HepG2 (cell line): ENCODE data around the gene KRT77. TPM values are rescaled to one million over a fixed set of nuclear protein-coding genes. Genes with fewer than 3 reads are reported as not detected.

ENCODE experiments used
- ATAC-seq: fragments of 200-7000 bp; cut with Tn5 transposase; 3 replicates; pipeline ENCODE4 v1.9.1; 2020; ENCODE audit warnings: mild to moderate bottlenecking, moderate library complexity
- BruUV-seq: library from RNA; stranded (reverse); fragments of 400-500 nt; replicated peaks from 2 replicates; lab custom pipeline; 2021; lab: Mats Ljungman, UMichigan
- CTCF ChIA-PET: fragments of 300-600 bp; formaldehyde crosslinking; extraction: SDS; loops from one replicate; lab custom pipeline; 2021; ENCODE audit warnings: low total read pairs, inconsistent platforms, low intra/inter-chr PET ratio; lab: Yijun Ruan, JAX
- POLR2A ChIA-PET: fragments of 350-600 bp; sonication (Branson Sonifier 250); formaldehyde crosslinking; loops from one replicate; lab custom pipeline; 2020; ENCODE audit warnings: antibody characterized with exemption, inconsistent platforms; lab: Yijun Ruan, JAX
- DNase-seq: peaks from one replicate; pipeline ENCODE4 v3.0.0-alpha.2; 2015; ENCODE audit warnings: low spot score
- FAIRE-seq: peaks from 3 replicates; lab custom pipeline; 2011; peaks lifted over from hg19 to GRCh38; lab: Jason Lieb, UNC
- H2AFZ ChIP-seq: one replicate; pipeline ENCODE4 v1.6.1; 2011; ENCODE audit warnings: low read length, inconsistent platforms
- H3K27ac ChIP-seq: fragments of 300-600 bp; 3 replicates; pipeline ENCODE4 v1.8.0; 2011; ENCODE audit warnings: mixed run types, mild to moderate bottlenecking, mixed read lengths, low read length, inconsistent platforms; ENCODE audit not compliant: insufficient read depth; ENCODE audit errors: extremely low read length
- H3K27me3 ChIP-seq, 2 experiments: fragments of 200-600 bp in 1 of 2; 2 replicates in 1 of 2; 3 replicates in 1 of 2; pipeline versions ENCODE4 v1.6.0 to v1.8.0; 2011; ENCODE audit warnings: low read length in 2 of 2, mild to moderate bottlenecking in 2 of 2, moderate library complexity in 2 of 2, inconsistent platforms in 1 of 2; ENCODE audit not compliant: insufficient read depth in 2 of 2, control insufficient read depth in 1 of 2
- H3K36me3 ChIP-seq, 2 experiments: fragments of 200-600 bp in 1 of 2; replicated peaks in 1 of 2; 2 replicates in 1 of 2; 3 replicates in 1 of 2; pipeline versions ENCODE4 v1.5.1 to v1.8.0; 2011; ENCODE audit warnings: low read length in 2 of 2, inconsistent platforms in 1 of 2; ENCODE audit not compliant: insufficient read depth in 2 of 2, control insufficient read depth in 1 of 2
- H3K4me1 ChIP-seq: 2 replicates; pipeline ENCODE4 v1.5.1; 2012; ENCODE audit warnings: low read length, inconsistent platforms; ENCODE audit not compliant: insufficient read depth
- H3K4me2 ChIP-seq: 2 replicates; pipeline ENCODE4 v1.6.0; 2011; ENCODE audit warnings: low read depth, low read length, inconsistent platforms
- H3K4me3 ChIP-seq, 3 experiments: fragments of 200-600 bp in 1 of 3; sonication (generic), shearing (Covaris generic) in 1 of 3; replicated peaks in 1 of 3; 2 replicates each; pipeline ENCODE4 v1.5.1; 2011 to 2016; ENCODE audit warnings: low read length in 3 of 3, inconsistent platforms in 2 of 3, low read depth in 2 of 3, mild to moderate bottlenecking in 2 of 3, control low read depth in 1 of 3, mixed read lengths in 1 of 3; ENCODE audit not compliant: insufficient read depth in 1 of 3
- H3K79me2 ChIP-seq: one replicate; pipeline ENCODE4 v1.6.1; 2011; ENCODE audit warnings: low read length, inconsistent platforms; ENCODE audit not compliant: insufficient read depth
- H3K9ac ChIP-seq: 2 replicates; pipeline ENCODE4 v1.6.0; 2011; ENCODE audit warnings: mild to moderate bottlenecking, low read depth, low read length, inconsistent platforms; ENCODE audit not compliant: insufficient read depth
- H3K9me3 ChIP-seq: 2 replicates; pipeline ENCODE4 v1.5.1; 2012; ENCODE audit warnings: mild to moderate bottlenecking, low read length
- H4K20me1 ChIP-seq: 2 replicates; pipeline ENCODE4 v1.6.0; 2011; ENCODE audit warnings: inconsistent platforms, mild to moderate bottlenecking, low read length, moderate library complexity; ENCODE audit not compliant: insufficient read depth
- ETV6 ChIP-seq: sonication (generic); formaldehyde crosslinking; conservative IDR thresholded peaks from 2 replicates; pipeline ENCODE4 v1.4.0; 2020; ENCODE audit warnings: missing genetic modification reagents
- HBP1 ChIP-seq: IDR thresholded peaks from 2 replicates; pipeline ENCODE4 v1.6.1; 2016; ENCODE audit warnings: low read depth, control low read depth
- HNF4A ChIP-seq: sonication (generic); formaldehyde crosslinking; IDR thresholded peaks from 2 replicates; pipeline ENCODE4 v1.4.0; 2020; ENCODE audit warnings: missing genetic modification reagents
- NFATC3 ChIP-seq: sonication (generic); formaldehyde crosslinking; IDR thresholded peaks from 2 replicates; pipeline ENCODE4 v1.5.1; 2020; ENCODE audit warnings: mild to moderate bottlenecking, missing genetic modification reagents
- SMAD3 ChIP-seq: sonication (generic); formaldehyde crosslinking; IDR thresholded peaks from 2 replicates; pipeline ENCODE4 v1.4.0; 2020; ENCODE audit warnings: missing genetic modification reagents
- TRIM24 ChIP-seq: sonication (generic); formaldehyde crosslinking; IDR thresholded peaks from 2 replicates; pipeline ENCODE4 v1.8.0; 2022; ENCODE audit warnings: mild to moderate bottlenecking, missing genetic modification reagents
- U2AF2 ChIP-seq: fragments of 200-400 bp; formaldehyde crosslinking; IDR thresholded peaks from 2 replicates; pipeline ENCODE4 v1.6.1; 2017; ENCODE audit warnings: low read depth, mild to moderate bottlenecking, low read length
- ZNF143 ChIP-seq: sonication (generic); formaldehyde crosslinking; IDR thresholded peaks from 2 replicates; pipeline ENCODE4 v1.4.0; 2020; ENCODE audit warnings: missing genetic modification reagents
- ZNF256 ChIP-seq: sonication (generic); formaldehyde crosslinking; conservative IDR thresholded peaks from 2 replicates; pipeline ENCODE4 v1.4.0; 2020; ENCODE audit warnings: missing genetic modification reagents
- ZNF547 ChIP-seq: sonication (generic); formaldehyde crosslinking; IDR thresholded peaks from 2 replicates; pipeline ENCODE4 v1.5.1; 2020; ENCODE audit warnings: mild to moderate bottlenecking, missing genetic modification reagents
- ZNF724P ChIP-seq: sonication (generic); formaldehyde crosslinking; IDR thresholded peaks from 2 replicates; pipeline ENCODE4 v1.8.0; 2022; ENCODE audit warnings: missing genetic modification reagents, borderline replicate concordance
- ZNF746 ChIP-seq: sonication (generic); formaldehyde crosslinking; IDR thresholded peaks from 2 replicates; pipeline ENCODE4 v1.8.0; 2022; ENCODE audit warnings: mild to moderate bottlenecking, missing genetic modification reagents
- ZNF747 ChIP-seq: sonication (generic); formaldehyde crosslinking; IDR thresholded peaks from 2 replicates; pipeline ENCODE4 v1.8.1; 2023; ENCODE audit warnings: missing genetic modification reagents, mild to moderate bottlenecking, borderline replicate concordance
- ZNF777 ChIP-seq: sonication (generic); formaldehyde crosslinking; IDR thresholded peaks from 2 replicates; pipeline ENCODE4 v1.4.0; 2020; ENCODE audit warnings: missing genetic modification reagents
- WGBS: methylation state at CpG from one replicate; pipeline ENCODE4 v1.1.6; 2017; ENCODE audit warnings: low lambda C conversion rate; 5-methylcytosine and 5-hydroxymethylcytosine counted together
- in situ Hi-C: cut with HindIII; loops from 2 replicates; pipeline ENCODE4 v1.10.0; 2017; ENCODE audit warnings: low pct_unique_long_range_greater_than_20kb; ENCODE audit not compliant: extremely low pct_ligation_motif_present
- intact Hi-C: fragments of 100-400 bp; cut with micrococcal nuclease; formaldehyde crosslinking; loops from one replicate; pipeline ENCODE4 v1.10.0; 2022; ENCODE audit not compliant: unreplicated experiment
- polyA plus RNA-seq, 8 experiments: library from polyadenylated mRNA; depleted of rRNA in 3 of 8; stranded (reverse) in 7 of 8; unstranded in 1 of 8; fragments of >200 nt; fragmentation: Illumina TruSeq in 4 of 8; extraction: Trizol in 4 of 8; gene quantifications; 2 replicates each; pipeline versions ENCODE4 v1.2.1 to v1.2.3, GENCODE V29; 2011 to 2016; ENCODE audit warnings: low read depth in 4 of 8, missing spikeins in 1 of 8, mixed read lengths in 1 of 8; ENCODE audit not compliant: insufficient read depth in 1 of 8
- total RNA-seq, 5 experiments: library from RNA; depleted of rRNA; stranded (reverse); fragments of >200 nt; fragmentation: Illumina TruSeq; extraction: Trizol; gene quantifications; 2 replicates each; pipeline ENCODE4 v1.2.3, GENCODE V29; 2016; ENCODE audit warnings: low read depth in 1 of 5

KRT77 gene
- total and polyA plus RNA-seq, 2 of the 13 experiments (the other 11 are each of a cell fraction or from before 2014, with no cell fraction given), result not detected

GRCh38 chr12:52703424-52703823, at the start of gene KRT77 (continued):
- no peak for TF ChIP-seq HBP1 (CRISPR knock-in tag)
- TF ChIP-seq ZNF143, result no peak
- no peak for TF ChIP-seq ETV6 (CRISPR knock-in tag)
- TF ChIP-seq ZNF777, result no peak
- no peak for TF ChIP-seq HNF4A (CRISPR knock-in tag)
- TF ChIP-seq NFATC3 (CRISPR knock-in tag), result no peak

GRCh38 chr12:52752516-52752915, 49.2 kb upstream of the KRT77 start:
- H3K79me2 ChIP-seq, result no peaks in the 10 kb centered on the region
- ATAC-seq (no peak), FAIRE-seq (no peak), DNase-seq (no peak)
- TF ChIP-seq SMAD3 (CRISPR knock-in tag) (no peak), U2AF2 (no peak), ZNF547 (CRISPR knock-in tag) (no peak), ZNF747 (CRISPR knock-in tag) (no peak), ZNF256 (CRISPR knock-in tag) (no peak), ZNF746 (CRISPR knock-in tag) (no peak), TRIM24 (no peak), ZNF724P (CRISPR knock-in tag) (no peak)
- H3K9me3 ChIP-seq, result no peaks in the 10 kb centered on the region
- CTCF ChIA-PET, result no interaction called here
- no peak overlapping the region for H3K27ac ChIP-seq
- H3K9ac ChIP-seq, result no peak overlapping the region
- no peaks in the 10 kb centered on the region for H3K4me1 ChIP-seq
- no TSS peak for BruUV-seq
- H3K36me3 ChIP-seq, result no peaks in the 10 kb centered on the region
- 16% methylated on average over 2 of the region's 2 CpGs for WGBS
- POLR2A ChIA-PET, result no interaction called here
- in situ Hi-C loops, result no loop called here
- H3K4me2 ChIP-seq, result no peak overlapping the region
- no peaks in the 10 kb centered on the region for H4K20me1 ChIP-seq
- intact Hi-C loops, result no loop called here
- no peak overlapping the region for H3K4me3 ChIP-seq
- H2AFZ ChIP-seq, result no peak overlapping the region
- H3K27me3 ChIP-seq, result peaks cover 0 to 5% of the 10 kb centered on the region in 2 experiments; a peak in 2 of 5 replicates
